Coronary artery (tissue), 2 donors: ENCODE results near the gene NAT8L.

ENCODE experiments used
- DNase-seq: peaks from one replicate; pipeline ENCODE4 v3.0.0-alpha.2; 2017; ENCODE audit warnings: low spot score
- H3K27ac ChIP-seq, 2 donors: fragments of 200-600 bp; sonication (generic); one replicate each; pipeline ENCODE4 v1.5.1; 2016 to 2019
- H3K4me3 ChIP-seq: fragments of 200-600 bp; sonication (generic); 2 replicates; pipeline ENCODE4 v1.5.1; 2016; ENCODE audit warnings: mild to moderate bottlenecking, moderate library complexity
- CTCF ChIP-seq: fragments of 200-600 bp; sonication (generic); IDR thresholded peaks from one replicate; pipeline ENCODE4 v1.5.1; 2019; ENCODE audit warnings: antibody characterized with exemption

The NAT8L gene

DNA sequence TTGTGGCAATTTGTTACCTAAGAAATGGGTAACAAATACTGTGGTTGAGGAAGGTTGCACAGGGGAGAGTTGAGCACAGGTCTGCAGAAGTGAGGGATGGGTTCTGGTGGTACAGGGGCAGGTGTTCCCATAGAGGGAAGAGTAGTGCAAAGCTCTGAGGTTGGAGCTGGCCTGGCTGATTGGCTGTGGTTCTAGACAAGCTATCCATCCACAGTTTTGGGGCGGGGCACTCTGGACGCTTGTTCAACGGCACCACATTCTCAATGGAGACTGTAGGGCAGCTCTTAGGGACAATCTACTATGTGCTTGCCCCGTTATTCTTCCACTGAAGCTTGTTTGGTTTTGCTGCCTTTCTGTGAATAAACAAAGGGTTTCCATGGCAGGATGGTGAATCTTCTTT, 35.4 kb downstream of the NAT8L start:
- no peak overlapping the region for H3K27ac ChIP-seq
- no peak for DNase-seq
- no peak for TF ChIP-seq CTCF
- no peak overlapping the region for H3K4me3 ChIP-seq

DNA sequence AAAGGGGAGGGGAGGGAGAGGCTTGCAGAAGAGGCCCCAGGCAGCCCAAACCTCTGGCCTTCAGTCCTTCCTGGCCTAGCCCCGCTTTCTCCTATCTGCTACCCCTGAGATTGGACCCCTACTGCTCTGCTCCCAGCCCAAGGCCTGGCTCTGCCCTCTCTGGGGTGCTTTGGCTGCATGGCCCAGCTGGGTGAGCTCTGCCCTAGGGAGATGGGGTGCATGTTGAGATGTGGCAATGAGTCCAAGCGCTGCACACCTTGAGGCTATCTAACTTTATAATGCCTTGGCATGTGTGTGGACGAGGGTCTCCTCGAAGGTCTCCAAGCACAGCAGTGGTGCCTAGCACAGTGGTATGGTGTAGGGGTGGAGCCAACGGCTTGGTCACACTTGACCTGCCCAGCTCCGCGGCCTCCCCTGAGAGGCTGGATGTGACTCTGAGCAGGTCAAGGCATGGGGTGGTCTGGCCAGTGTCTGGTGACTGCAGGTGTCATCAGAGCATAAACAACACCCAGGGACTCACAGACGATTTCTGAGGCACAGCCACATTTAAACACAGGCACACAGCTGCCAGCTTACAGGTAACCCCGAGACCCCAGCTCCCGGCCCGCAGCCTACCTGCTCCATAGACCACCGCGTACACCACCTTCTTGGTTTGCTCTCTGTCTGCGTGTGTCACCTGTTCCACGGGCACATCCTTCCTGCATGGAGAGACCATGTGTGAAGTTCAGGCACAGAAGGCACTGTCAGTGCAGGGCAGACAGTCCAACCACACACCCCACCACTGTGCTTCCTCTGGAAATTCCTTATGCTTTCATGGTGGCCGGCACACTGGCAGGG, 36.3 kb downstream of the NAT8L start:
- H3K4me3 ChIP-seq = no peak overlapping the region
- no peak for TF ChIP-seq CTCF
- DNase-seq = no peak
- H3K27ac ChIP-seq = no peak overlapping the region

GRCh38 chr4:2096073-2096609, 37.0 kb downstream of the NAT8L start:
- no peak overlapping the region for H3K27ac ChIP-seq
- DNase-seq = no peak
- TF ChIP-seq CTCF = no peak
- H3K4me3 ChIP-seq = no peak overlapping the region

GRCh38 chr4:2101346-2102044, 42.4 kb downstream of the NAT8L start:
- no peak for TF ChIP-seq CTCF
- no peak overlapping the region for H3K4me3 ChIP-seq

DNA sequence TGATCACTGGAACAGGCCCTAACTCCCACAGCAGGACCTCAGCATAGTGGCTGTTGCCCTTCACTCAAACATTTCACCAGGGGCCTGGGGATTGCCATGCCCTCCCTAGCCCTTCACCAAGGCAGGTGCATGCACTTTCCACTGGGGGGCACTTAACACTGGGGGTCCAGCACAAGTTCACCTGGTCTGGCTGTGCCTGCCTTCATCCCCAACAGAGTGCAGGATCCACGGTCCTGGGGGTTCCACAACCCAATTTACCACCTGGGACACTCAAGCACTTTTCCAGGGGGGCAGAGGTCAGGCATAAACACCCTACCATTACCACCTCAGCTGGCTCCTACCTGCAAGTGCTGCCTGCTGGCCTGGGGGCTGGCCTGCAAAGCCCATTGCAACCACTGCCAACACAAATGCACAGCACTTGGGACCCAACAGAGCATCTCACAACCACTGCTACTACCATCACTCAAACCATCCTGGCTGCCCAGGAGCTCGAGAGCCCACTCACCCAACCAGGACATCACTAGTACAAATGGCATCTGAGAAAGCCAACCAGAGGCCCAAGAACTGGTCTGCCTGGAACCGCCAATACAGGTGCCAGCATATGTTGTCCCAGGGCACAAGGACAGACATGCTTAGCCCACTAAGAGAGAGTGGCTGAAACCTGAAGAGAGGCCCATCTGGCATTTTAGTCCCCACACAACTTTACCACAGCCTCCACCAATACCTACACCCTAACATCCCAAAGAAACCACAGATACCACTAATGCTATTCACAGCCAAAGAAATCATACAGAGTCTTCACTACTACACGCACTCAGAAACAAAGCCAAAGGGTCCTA, 43.1 kb downstream of the NAT8L start:
- H3K27ac ChIP-seq = no peak overlapping the region
- no peak overlapping the region for H3K4me3 ChIP-seq
- no peak for TF ChIP-seq CTCF
- no peak for DNase-seq

More at GRCh38 chr4:2101346-2102044, 42.4 kb downstream of the NAT8L start:
- DNase-seq = no peak
- H3K27ac ChIP-seq = no peak overlapping the region

DNA sequence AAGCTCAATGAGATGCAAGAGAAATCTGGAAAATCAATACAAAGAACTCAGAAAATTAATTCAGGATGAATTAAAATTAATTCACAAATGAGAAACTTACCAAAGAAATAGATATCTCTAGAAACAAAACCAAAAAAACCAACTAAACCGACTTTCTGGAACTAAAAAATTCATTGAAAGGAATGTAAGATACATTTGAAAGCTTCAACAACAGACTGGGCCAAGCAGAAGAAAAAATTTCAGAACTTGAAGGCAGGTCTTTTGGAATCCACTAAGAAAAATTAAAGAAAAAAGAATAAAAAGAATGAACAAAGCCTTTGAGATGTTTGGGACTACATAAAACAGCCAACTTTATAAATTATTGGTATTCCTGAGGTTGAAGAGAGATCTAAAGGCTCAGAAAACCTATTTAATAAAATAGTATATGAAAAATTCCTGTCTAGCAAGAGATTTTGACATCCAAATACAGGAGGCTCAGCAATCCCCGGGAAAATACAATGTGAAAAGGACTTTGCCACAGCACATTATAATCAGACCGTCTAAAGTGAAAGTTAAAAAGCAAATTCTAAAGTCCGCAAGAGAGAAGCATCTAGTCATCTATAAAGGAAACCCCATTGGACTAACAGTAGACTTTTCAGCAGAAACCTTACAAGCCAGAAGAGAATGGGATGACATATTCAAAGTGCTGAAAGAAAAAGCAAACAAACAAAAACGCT, 44.2 kb downstream of the NAT8L start:
- Histone ChIP-seq H3K27ac (no peak overlapping the region), H3K4me3 (no peak overlapping the region)
- no peak for DNase-seq
- no peak for TF ChIP-seq CTCF
